Nucleus accumbens (tissue), 56 donors: Measurements from ENCODE around the gene JPH4.
"Not testable (repeated sequence)": the region's sequence is repeated elsewhere in the genome, so short reads cannot be mapped to it uniquely, and the experiment has no call there.

Experiments
- DNase-seq, 56 donors: peaks; one replicate each; lab custom pipeline; 2025; lab: John Stamatoyannopoulos, UW

The JPH4 gene

DNA sequence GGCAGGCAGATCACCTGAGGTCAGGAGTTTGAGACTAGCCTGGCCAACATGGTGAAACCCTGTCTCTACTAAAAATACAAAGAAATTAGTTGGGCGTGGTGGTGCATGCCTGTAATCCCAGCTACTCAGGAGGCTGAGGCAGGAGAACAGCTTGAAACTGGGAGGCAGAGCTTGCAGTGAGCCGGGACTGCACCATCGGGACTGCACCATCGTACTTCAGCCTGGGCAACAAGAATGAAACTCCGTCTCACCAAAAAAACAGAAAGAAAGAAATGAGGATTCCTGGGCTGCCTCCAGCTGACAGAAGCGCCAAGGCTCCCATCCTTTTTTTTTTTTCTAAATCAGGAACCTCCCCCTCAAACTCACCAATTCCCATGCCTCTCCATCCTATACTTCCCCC, 41.7 kb downstream of the JPH4 start:
- not testable (repeated sequence) for DNase-seq

DNA sequence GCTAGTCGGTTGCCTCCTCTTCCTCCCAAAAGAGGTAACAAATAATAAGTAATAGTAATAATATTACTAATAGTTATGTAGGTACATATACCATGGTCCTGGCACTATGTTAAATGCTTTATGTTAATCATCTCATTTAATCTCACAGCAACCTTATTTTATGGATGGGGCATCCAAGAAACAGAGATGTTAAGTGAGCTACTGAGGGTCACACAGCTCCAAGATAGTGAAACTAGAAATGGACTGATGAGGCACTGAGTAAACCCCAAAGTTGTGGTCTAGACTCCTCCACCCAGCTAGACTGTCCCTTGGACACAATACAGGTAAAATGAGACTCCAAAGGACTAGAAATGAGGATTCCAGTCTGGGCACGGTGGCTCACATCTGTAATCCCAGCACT, 42.1 kb downstream of the JPH4 start:
- no peak for DNase-seq

DNA sequence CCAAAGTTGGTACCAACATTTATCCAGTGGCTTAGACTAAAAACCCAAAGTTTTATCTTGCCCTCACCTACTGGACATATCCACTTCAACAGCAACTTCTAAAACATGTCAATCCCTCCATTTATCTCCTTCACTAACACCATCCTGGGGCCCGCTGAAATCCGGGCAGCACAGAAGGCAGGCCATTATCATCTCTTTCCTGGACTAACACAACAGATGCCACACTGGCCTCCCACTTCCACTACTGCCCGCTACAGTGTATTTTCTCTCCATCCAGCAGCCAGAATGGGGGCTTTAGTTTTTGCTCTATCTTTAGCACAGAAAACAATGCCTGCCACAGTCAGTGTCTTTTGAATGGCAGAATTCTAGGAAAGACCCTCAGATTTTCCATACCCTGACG, 42.6 kb downstream of the JPH4 start:
- no peak for DNase-seq

DNA sequence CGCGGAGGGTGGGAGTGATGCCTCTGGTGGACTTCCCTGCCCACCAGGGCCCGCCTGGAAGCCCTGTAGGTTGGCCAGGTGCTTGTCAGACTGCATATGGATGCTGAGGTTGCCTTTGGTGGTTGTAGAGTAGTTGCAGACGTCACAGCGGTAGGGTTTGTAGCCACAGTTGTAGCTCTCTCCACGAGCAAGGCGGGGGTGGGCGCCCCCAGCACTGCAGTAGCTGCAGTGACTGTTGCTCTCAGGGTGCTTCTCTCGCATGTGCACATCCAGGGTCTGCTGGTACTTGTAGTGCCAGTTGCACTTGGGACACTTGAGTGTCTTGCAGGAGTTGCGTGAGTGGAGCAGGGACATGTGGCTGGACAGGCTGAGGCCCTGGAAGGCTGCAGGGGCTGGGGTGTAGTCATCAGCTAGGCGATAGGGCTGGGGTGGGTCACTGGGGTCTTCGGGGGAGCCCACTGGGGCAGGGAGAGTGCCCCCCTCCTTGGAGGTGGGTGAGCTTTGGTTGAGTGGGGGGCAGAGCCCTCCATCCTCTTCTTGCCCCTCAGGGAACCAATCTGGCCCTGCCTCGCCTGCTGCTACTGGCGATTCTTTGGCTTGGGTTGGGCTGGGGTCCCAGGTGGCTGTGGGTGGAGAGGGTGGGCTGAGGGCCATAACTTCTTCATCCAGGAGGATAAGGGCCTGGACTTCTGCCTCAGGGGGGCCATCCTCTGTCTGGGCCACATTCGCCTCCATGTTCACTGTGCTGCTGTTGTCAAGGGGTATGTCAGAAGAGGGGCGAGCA, 44.7 kb downstream of the JPH4 start:
- DNase-seq: no peak

DNA sequence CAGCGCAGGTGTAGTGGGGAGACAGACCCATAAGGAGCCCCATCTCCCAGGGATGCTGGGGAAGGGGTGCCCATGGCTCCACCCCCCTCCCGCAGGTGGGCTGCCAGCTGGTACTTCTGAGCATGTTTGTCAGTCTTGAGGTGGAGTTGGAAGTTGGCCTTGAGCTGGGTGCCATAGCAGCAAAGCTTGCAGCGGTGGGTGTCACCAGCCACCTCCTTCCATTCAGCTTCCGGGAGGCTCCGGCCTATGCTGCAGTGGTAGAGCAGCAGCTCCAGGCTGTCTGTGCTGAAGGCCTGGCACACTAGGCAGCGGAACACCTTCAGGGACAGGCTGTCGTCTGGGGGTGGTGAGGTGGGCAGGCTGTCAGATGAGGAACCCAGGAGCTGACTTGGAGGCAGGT, 45.9 kb downstream of the JPH4 start:
- no peak for DNase-seq

DNA sequence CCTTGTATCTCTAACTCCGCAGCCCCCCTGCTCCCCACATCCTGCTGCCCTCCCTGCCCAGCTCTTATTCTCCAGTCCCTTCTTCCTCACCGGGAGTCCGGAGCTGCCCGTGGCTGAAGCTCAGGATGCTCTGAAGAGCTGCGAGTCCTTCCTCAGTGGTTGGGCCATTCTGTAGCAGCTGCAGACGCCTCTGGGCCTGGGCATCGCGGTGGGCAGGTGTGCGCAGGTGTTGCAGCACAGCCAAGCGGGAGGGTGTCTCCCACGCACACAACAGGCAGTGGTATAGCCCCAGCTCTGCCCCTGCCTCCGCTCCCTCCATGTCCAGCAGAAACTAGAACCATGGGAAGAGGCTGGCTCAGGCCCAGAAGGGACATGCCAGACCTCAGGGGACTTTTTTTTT, 47.2 kb downstream of the JPH4 start:
- no peak for DNase-seq

DNA sequence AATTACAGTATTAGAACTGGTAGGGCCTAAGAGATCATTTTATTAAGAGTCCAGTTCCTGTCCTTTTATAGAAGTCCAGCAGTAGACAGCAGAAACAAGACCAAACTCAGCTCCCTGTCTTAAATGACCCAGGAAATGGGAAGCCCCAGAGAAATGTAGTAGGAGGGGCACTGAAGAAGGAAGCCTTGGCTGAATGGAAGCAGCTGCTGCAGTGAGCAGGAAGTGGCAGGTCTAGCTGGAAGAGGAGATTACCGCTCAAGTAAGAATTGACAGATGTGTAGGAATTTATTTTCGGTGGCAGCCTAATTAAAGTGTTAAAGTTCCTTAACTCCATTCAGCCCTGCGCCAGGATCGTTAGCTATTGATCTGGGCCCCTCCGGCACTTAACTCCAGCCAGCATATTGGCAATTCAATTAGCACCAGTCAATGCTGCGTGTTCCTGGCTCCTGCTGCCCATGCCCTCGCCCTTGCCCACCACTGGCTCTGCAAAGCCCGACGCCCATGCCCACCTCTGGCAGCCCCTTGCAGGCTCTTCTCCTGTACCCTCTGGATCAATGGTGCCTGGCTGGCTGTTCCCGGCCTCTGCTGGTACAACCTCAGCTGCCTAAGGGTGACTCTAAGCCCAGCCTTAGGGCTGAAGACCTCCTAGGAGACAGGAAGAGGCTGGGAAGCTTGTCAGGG, 48.1 kb downstream of the JPH4 start:
- no peak for DNase-seq

DNA sequence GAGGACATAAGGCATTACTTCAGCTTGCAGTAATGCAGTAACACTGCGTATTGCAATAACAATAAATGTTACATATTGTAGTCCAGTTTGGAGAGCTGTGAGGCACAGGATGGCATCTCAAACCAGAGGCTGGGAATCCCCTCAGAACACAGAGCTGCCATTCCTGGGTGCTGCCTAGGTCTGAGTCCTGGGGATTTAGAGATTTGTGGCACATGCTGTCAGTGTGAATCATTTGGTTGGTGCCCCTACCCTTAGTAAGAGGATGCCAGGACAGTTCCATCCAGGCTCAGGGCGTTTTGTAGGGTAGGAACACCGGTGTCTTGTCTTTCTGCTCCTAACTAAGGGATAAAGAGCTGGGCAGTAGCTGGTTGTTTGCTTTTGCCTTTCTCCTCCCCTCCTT, 49.6 kb downstream of the JPH4 start:
- DNase-seq: no peak

DNA sequence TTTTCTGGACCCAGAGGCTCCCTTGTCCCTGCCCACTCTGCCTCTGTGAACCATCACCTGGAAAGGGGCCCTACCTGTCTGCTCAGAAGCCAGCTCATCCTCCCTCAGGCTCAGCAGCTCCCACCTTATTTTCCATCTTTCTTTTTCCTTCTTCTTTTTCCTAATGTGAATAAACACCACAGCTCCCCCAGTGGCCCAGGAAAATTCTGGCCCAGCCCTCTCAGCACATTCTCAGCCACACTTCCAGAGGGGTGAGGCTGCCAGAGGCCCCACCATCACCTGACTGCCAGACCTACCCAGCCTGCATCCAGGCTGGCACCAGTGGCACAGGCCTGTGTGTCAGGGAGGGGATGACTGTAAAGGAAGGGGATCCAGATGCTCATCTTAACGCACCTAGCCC, 50.0 kb downstream of the JPH4 start:
- peak in 6 of 56 donors; percentile 15 to 30 (median 20) for DNase-seq

DNA sequence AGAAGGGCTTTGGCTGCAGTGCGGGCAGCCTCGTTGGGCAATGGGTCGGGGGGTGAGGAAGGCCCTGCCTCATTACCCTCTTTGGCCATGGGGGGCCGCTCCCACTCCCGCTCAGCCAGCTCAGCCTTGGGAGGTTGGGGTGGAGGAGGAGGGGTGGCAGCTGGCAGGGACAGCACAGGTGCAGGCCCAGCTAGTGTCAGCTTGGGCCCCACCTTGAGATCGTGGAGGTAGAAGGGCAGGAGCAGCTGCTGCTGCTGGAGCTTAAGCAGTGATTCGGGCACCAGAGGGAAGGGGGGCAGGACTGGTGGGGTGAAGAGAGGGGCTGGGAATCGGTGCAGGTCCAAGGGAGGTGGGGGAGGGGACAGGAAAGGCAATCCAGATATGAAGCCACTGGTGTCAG, 53.0 kb downstream of the JPH4 start:
- no peak for DNase-seq

DNA sequence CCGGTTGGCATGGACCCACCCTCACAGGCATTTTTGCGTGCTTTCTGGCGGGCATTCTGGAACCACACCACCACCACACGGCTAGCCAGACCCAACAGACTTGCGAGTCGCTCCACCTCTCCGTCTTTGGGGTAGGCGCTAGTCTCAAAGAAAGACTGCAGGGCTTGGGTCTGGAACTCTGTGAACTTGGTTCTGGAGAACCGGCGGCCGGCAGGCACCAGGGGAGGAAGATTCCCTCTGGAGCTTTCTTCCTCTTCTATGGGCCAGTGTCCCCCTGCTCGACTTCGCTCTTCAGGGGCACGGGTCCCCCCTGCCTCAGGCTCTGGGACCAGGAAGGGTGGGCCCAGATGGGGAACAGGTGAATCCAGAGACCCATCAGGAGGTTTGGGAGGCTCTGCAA, 53.6 kb downstream of the JPH4 start:
- DNase-seq: no peak

DNA sequence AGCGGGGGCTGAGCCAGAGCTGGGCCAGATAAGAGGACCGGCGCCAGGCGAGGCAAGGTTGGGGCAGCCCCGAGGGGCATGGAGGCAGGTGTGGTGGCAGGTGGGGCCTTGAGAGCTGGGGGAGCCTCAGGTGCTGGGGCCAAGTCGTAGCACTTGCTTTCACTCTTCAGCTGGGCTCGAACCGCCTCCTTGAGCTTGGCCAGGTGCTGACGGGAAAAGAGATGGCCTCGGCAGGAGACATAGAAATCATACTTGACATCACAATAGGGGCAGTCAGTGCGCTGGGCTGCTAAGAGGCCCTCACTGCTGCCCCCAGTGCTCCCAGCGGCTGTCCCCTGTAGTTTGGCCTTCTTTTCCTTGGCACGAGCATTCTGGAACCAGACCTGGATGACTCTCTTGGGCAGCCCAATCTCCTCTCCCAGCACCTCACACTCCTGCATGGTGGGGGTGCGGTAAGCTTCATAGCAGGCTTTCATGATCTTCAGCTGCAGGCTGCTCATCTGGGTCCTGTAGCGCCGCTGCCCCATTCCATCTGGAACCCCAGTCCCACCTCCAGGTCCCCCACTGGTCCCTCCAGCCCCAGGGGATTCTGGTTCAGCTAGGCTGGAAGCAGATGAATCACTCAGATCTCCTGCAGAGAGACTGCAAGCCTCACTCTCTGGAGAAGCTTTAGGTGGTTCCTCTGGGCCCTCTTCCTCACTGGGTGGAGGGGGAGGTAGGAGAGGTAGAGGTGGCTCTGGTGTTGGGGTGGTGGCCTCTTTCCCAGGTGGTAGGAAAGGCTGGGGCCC, 55.2 kb downstream of the JPH4 start:
- DNase-seq: no peak

DNA sequence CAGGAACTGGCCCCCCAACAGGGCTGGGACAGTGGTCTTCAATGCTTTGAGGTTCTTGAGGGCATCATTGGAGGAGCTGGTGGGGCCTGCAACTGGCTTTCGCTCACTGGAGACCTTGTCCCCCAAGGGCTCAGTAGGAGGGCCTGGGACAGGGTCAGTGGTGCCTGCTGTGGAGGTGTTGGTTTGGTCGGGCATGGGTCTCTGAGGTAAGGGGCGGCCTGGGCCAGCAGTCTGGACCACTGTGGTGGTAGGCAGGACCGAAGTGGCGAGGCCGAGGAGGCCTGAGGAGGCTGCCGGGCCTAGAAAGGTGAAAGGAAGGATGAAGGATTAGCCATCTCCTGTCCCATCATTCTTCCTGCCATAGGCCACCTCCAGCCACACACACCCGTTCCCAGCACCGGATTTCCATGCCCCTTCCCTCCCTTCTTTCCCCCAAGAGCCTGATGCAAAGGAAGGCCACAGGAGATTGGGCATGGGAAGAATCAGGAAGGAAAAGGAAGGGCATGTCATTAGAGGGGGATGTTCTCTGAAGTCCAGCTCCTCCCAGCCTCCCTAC, 55.9 kb downstream of the JPH4 start:
- DNase-seq: no peak

DNA sequence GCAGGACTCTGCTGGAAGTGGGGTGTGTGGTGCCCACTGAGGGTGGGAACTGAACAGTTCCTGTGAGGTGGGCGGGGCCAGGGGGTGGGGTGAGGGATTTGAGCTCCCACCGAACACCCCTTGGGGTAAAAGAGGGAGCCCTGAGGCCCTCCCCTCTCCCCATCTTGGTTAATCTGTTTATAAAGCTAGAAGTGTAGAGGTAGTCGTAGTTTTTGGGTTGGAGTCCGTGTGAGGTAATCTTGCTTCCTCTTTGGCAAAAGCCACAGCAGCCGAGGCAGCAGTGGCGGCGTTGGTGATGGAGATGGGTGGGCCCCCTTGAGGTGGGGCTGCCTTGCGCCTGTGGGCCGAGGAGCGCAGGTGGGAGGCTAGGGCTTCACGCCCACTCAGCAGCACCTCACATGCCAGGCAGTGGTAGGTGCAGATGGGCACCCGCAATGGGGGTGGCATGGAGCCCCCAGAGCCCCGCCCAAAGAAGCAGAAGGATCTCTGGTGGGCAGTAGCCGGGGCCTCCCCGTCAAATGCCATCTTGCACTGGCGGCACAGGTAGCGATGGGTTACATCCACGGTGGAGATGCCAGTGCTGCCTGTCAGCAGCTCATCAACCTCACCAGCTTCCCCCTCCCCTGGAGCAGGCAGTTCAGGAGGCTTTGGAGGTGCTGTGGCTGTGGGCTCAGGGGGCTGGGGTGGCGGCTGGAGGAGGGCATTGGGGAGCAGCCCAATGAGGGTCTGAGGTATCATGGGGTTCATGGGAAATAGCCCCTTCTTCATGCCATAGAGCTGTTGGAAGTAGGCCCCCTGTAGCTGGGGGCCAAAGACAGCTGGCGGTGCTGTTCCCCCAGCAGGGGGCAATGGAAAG, 56.6 kb downstream of the JPH4 start:
- peak in 1 of 56 donors; percentile 39 for DNase-seq

DNA sequence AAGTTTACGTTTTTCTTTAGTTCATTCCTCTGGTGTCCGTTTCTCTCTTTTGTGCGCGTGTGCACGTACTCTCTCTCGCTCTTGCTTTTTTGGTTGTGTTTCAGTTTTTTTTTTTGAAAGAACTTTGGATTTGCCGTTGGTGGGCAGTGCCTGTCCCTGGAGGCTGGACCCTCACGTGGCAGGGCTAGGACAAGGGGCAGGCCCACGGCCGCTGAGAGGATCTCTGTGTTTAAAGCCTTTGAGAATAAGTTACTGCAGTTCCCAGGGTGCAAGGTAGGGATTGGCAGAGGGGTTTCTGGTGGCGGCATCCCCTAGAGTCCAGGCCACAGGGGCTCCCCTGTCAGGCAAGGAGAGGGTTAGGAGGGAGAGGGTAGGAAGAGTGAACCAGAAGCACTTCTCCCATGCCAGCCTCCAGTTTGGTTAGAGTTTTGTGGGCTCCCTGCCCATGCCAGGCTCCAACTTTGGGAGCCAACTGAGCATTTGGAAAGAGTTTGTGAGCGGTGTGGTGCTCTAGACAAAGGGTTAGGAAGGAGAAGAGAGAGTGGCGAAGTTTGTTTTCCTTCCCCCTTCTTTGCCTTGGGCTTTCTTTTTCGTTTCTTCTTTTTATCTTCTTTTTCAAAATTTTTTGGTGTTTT, 57.6 kb downstream of the JPH4 start:
- DNase-seq: peak in 8 of 56 donors; percentile 22 to 63 (median 48)

DNA sequence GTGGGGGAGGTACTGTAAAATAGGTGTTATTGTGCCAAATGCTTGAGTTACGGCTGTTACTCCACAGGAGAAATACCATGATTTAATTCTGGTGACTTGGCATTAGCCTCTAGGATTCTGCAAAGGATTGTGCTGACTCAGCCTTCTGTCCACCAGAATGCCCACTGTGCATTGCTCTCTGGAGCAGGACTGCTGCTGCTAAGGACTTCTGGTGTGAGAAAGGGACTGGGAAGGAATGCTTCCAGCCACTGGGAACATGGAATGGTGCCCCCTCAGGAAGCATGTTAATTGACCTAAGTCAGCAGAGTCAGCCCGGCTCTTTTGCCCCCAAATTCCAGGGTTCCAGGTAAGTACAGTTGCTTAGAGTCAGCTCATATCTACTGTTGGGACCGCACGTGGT, 59.9 kb downstream of the JPH4 start:
- DNase-seq: no peak
